ENCODE measurements around the gene ADAMTS7.
A peak's percentile ranks its signal among the peaks of the same experiment; 100 is the strongest.
"Not testable (repeated sequence)": the region's sequence is repeated elsewhere in the genome, so short reads cannot be mapped to it uniquely, and the experiment has no call there.

ADAMTS7 gene

GRCh38 chr15:78830514-78831228 is 19.4 kb upstream of the ADAMTS7 start:
- DNase-seq: no peak

- no peak for DNase-seq
These were observed 17.7 kb upstream of the ADAMTS7 start for GRCh38 chr15:78828920-78829319.

GRCh38 chr15:78822514-78822913 is 11.2 kb upstream of the ADAMTS7 start:
- no peak for DNase-seq

GRCh38 chr15:78811825-78812183 is 540 bp upstream of the ADAMTS7 start:
- DNase-seq: no peak

GRCh38 chr15:78810362-78811123 is 721 bp downstream of the ADAMTS7 start:
- DNase-seq: no peak

- DNase-seq: no peak
These were observed 1.3 kb downstream of the ADAMTS7 start for GRCh38 chr15:78810003-78810361.

GRCh38 chr15:78808550-78808949 is 2.7 kb downstream of the ADAMTS7 start:
- DNase-seq: no peak

GRCh38 chr15:78807359-78807758 is 3.9 kb downstream of the ADAMTS7 start:
- DNase-seq: no peak

- no peak for DNase-seq
These were observed 6.9 kb downstream of the ADAMTS7 start for GRCh38 chr15:78804391-78804792.

GRCh38 chr15:78800806-78801205 is 10.5 kb downstream of the ADAMTS7 start:
- no peak for DNase-seq

GRCh38 chr15:78800189-78800588 is 11.1 kb downstream of the ADAMTS7 start:
- DNase-seq: no peak

GRCh38 chr15:78799102-78799501 is 12.2 kb downstream of the ADAMTS7 start:
- not testable (repeated sequence) for DNase-seq

- DNase-seq: not testable (repeated sequence)
These were observed 12.9 kb downstream of the ADAMTS7 start for GRCh38 chr15:78798355-78798754.

GRCh38 chr15:78797951-78798350 is 13.3 kb downstream of the ADAMTS7 start:
- DNase-seq: no peak

GRCh38 chr15:78796510-78796909 is 14.8 kb downstream of the ADAMTS7 start:
- DNase-seq: no peak

- DNase-seq: no peak
These were observed 16.2 kb downstream of the ADAMTS7 start for GRCh38 chr15:78795043-78795442.

GRCh38 chr15:78794446-78794845 is 16.8 kb downstream of the ADAMTS7 start:
- not testable (repeated sequence) for DNase-seq

- DNase-seq: no peak
These were observed 19.9 kb downstream of the ADAMTS7 start for GRCh38 chr15:78791357-78791756.

- peak; percentile 23 for DNase-seq
These were observed 21.2 kb downstream of the ADAMTS7 start for GRCh38 chr15:78790027-78790426.

- no peak for DNase-seq
These were observed 21.6 kb downstream of the ADAMTS7 start for GRCh38 chr15:78789615-78790014.

- DNase-seq: no peak
These were observed 23.1 kb downstream of the ADAMTS7 start for GRCh38 chr15:78788016-78788660.

GRCh38 chr15:78782402-78782801 is 28.9 kb downstream of the ADAMTS7 start:
- not testable (repeated sequence) for DNase-seq

- not testable (repeated sequence) for DNase-seq
These were observed 29.9 kb downstream of the ADAMTS7 start for GRCh38 chr15:78781381-78781780.

- DNase-seq: not testable (repeated sequence)
These were observed 31.3 kb downstream of the ADAMTS7 start for GRCh38 chr15:78779975-78780374.
